Stimulated activated CD8-positive, alpha-beta memory T cell treated with anti-CD3 and anti-CD28 coated beads, Interleukin-15, amount 100 ng/mL, for 48 hours (primary cell): Measurements from ENCODE around the gene SKAP2.

Experiments
- DNase-seq, 2 donors: peaks; one replicate each; pipeline ENCODE4 v3.0.0-alpha.2; 2020; ENCODE audit warnings: low read depth in 2 of 2

Gene SKAP2

DNA sequence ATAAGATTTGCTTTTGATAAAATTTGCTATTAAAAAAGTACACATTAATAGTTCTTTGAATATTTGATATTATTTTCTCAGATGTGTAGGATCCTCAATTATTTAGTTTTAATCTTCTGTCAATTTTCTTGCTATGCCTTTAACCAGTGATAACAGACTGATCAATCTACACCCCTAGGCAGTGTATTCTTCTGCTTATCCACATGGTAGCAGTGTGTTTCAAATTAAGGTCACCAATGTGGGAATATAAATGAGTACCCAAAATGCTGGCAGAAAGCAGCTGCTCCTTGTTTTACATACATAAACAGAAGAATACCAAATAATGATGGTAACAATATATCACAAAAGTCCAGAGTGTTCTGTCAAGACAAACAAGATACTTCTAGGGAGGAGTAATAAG lies 87.0 kb downstream of the SKAP2 start:
- no peak for DNase-seq

- DNase-seq, result no peak
These were observed 103.9 kb downstream of the SKAP2 start for GRCh38 chr7:26760501-26760900.

DNA sequence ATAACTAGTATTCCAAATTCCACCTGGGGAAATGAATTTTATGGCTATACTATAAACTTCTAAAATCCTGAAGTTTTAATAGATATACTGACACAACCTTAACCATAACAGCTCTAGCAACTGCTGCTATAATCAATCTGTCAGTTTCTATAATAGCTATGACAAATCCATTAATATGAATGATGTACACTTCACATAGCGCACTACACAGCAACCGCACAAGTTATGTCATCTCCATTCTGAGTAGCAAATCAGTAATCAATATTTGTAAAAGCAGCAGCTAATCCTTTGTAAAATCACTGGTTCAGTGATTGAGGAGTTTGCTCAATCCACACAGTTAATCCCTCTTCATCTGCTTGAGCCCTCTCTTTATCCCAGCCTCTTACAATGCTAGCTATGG lies 105.3 kb downstream of the SKAP2 start:
- DNase-seq, result no peak

DNA sequence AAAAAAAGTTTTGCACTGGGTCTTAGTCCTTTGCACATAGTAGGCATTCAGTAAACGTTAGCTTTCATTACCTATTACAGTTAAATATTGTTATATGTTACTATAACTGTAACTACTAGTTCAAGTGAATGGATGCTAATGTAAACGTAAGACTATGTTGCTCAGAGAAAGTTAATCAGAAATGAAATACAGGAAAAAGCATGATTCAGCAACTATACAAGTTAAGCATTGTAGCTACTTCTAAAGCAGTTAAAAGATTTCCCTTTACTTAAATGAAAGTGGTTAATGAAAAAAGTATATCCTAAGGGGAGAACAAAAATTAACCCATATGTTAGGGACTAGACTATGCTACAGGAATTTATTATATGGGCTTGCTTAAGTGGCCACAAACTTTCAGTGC lies 121.2 kb downstream of the SKAP2 start:
- no peak for DNase-seq

DNA sequence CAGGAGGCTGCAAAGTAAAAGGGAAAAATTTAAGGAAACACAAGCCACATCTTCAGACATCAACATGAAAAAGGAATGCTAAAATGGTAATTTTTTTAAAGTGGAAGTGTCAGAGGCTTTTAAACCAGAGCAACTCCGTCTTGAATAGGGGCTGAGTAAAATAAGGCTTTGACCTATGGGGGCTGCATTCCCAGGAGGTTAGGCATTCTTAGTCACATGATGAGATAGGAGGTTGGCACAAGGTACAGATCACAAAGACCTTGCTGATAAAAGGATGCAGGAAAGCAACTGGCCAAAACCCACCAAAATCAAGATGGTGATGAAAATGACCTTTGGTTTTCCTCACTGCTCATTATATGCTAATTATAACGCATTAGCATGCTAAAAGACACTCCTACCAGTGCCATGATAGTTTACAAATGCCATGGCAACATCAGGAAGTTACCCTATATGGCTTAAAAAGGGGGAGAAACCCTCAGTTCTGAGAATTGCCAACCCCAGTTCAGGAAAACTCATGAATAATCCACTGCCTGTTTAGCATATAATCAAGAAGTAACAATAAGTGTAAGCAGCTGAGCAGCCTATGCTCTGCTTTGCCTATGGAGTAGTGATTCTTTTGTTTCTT lies 128.3 kb downstream of the SKAP2 start:
- no peak for DNase-seq

DNA sequence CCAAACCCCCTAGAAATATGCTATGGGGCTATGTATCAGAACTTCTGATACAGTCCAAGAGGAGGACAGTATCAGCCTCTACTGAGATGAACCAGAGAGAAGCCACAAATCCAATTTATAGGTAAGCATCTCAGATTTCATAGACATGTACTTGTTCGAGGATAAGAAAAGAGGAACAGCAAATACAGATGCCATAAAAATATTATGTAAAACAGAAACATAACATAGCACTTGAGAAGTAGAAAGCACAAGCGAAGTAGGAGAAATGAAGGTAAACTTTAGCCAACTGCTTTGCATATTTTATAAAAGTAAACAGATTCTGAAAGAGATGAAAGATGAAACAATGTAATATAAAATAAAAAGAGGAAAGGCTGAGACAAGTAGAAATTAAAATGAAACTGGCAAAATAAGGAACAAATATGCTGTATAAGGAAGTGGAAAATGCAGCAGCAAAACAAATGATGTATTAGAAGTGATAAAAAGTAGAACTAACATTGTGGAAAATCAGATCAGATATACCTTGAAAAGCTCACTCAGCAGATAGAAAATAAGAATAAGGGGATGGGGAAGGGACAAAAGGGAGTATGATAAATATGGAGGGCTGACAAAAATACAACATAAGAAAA lies 135.1 kb downstream of the SKAP2 start:
- no peak for DNase-seq

- no peak for DNase-seq
These were observed 138.3 kb downstream of the SKAP2 start for GRCh38 chr7:26726051-26726450.

DNA sequence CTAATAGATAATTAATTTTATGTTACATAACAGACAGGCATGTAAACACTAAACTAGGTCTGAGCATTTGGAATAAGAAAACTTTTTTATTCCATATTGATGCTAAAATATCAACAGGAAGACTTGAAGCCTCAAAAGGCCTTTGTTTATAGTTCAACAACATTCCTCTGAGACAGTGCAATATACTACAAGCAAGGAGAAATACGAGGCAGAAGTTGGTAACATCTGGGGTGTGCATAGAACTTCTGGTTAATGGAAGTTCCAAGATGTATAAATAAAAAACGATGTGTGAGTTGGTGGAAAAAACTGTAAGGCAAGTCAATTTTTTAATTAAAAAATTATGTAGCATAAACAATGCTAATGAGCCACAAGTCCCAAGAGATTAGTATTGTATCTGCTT lies 139.6 kb downstream of the SKAP2 start:
- DNase-seq, result no peak

DNA sequence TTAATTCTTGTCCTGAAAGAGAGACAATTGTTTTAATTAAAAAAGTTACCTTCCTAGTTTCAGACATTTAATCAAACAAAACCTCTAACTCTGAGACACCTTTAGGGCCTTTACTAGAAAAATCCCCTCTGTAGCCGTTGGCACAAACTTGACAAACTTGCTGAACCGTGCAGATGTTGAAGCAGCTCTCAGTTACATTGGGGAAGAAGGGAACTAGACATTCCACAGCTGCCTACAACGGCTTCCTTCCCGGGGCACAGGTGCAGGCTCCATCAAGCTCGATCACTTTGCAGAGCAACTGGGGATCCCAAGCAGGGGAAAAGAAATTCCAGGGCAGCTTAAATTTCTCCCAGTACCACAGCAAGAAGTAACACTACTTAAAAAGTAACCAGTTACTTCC lies 141.3 kb downstream of the SKAP2 start:
- DNase-seq, result no peak

GRCh38 chr7:26721450-26721849 lies 142.9 kb downstream of the SKAP2 start:
- no peak for DNase-seq

GRCh38 chr7:26718063-26718462 lies 146.3 kb downstream of the SKAP2 start:
- DNase-seq, result no peak

DNA sequence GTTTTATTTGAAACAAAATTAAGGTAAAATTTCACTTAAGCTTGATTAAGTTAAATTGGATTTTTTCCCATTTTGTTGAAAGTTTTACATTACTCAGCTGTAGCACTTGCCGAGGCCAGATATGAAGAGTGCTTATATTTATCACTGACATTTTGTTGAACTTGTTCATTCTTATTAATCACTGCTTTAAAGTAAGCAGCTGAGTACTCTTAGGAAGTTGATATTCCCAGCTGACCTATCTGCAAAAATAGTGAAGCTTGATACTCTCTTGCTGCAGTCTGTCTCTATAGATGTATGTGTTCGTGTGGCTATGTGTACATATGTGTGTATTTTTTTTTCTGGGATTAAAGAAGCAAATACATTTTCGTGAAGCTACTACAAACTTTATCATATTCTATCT lies 150.0 kb downstream of the SKAP2 start:
- no peak for DNase-seq

GRCh38 chr7:26714006-26714405 lies 150.4 kb downstream of the SKAP2 start:
- no peak for DNase-seq

DNA sequence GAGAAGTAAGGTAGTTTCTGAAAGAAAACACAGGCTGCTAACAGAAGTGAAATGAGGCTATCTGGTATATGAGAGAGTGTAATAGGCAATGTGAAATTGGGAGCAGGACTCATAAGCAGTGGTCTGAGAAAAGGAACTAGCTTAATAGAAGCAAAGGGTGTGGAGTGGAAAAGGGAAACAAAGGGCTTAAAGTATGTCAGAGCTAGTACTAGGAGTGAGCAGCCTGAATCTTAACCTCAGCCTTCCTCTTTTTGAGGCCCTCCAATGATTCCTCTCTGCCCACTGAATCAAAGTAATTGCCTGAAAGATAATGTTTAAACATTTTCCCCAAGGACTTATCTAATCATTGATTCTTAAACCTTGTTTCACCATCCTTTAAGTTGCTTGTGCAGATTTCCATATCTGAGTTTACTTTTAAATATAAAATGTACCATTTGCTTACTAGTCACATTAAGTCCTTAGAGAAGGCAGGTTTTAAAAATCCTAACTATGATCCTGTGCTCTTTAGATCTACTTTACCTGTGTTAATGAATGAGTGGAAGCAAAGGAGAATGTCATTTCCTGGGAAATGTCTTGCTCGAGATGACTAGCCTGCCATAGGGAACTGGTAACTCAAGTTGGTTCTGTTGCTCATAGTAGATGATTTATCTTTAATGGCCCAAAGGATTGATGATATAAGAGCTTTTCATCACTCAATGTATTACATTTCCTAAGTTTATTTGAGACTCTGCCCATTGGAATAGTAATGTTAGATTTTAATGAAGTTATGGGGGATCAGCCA lies 155.0 kb downstream of the SKAP2 start:
- no peak for DNase-seq

GRCh38 chr7:26705567-26705966 lies 158.8 kb downstream of the SKAP2 start:
- DNase-seq, result no peak

GRCh38 chr7:26704786-26705185 lies 159.6 kb downstream of the SKAP2 start:
- no peak for DNase-seq

DNA sequence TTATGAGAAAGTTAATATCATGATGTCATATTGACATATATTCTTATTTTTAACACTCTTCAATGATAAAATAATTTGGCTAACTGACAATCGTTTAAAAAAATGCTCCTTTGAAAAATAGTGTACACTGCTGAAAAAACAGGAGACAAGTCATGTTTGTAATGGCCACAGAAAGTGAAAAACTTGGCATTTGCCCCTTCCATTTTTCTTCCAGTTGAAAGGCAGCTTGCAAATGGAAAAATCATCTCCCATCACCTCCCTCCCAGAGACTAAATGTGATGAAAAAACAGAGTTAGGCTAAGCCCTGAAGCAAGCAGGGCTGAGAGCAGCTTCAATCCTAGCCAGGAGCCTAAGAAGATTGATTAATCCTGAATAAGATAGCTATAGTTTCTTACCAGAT lies 160.4 kb downstream of the SKAP2 start:
- DNase-seq, result no peak

- DNase-seq, result no peak
These were observed 163.5 kb downstream of the SKAP2 start for GRCh38 chr7:26700893-26701292.

- DNase-seq, result no peak
These were observed 164.0 kb downstream of the SKAP2 start for GRCh38 chr7:26700386-26700785.

- DNase-seq, result no peak
These were observed 164.6 kb downstream of the SKAP2 start for GRCh38 chr7:26699766-26700165.

GRCh38 chr7:26698806-26699205 lies 165.6 kb downstream of the SKAP2 start:
- DNase-seq, result no peak

- DNase-seq, result no peak
These were observed 166.2 kb downstream of the SKAP2 start for GRCh38 chr7:26698194-26698593.

DNA sequence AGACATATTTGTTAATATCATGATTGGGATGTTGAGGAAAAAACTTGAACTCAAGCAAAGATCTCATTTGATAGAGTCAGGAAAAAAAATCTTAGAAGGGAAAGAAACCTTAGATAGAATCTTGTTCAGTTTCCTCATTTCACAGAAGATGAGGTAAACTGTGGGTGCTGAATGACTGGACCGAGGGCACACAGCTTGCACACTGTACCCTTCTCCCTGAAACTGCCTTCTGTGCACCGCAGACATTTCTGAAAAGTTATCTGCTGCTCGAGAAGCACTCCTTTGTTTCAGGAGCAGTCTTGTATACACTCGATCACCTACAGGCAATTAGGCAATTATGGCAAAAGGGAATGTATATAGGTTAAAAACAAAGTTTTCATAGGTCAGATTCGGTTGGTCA lies 167.4 kb downstream of the SKAP2 start:
- no peak for DNase-seq
